SK-N-SH treated with all-trans-retinoic acid at 6 μM for 48 hours (cell line): Measurements from ENCODE around the gene GPR63.

Experiments used
- ATAC-seq: fragments of 200-7000 bp; cut with Tn5 transposase; 3 replicates; pipeline ENCODE4 v1.9.1; 2020; ENCODE audit warnings: mild to moderate bottlenecking, moderate library complexity
- ARNTL ChIP-seq: fragments of 450-650 bp; formaldehyde crosslinking; IDR thresholded peaks from 2 replicates; pipeline ENCODE4 v1.5.0; 2020; ENCODE audit warnings: low read depth, mild to moderate bottlenecking, moderate library complexity, borderline replicate concordance
- BACH2 ChIP-seq: fragments of 250-450 bp; sonication (Bioruptor Pico); IDR thresholded peaks from 2 replicates; pipeline ENCODE4 v1.9.0; 2021; ENCODE audit warnings: mild to moderate bottlenecking, borderline replicate concordance
- CREB5 ChIP-seq: fragments of 250-450 bp; sonication (Bioruptor Pico); IDR thresholded peaks from 2 replicates; pipeline ENCODE4 v1.5.1; 2020; ENCODE audit warnings: low read depth, mild to moderate bottlenecking, moderate library complexity
- CSDC2 ChIP-seq: fragments of 250-450 bp; sonication (Bioruptor Pico); IDR thresholded peaks from 2 replicates; pipeline ENCODE4 v1.5.0; 2020; ENCODE audit warnings: mild to moderate bottlenecking, moderate library complexity
- CSRNP3 ChIP-seq: fragments of 250-450 bp; sonication (Bioruptor Pico); IDR thresholded peaks from 2 replicates; pipeline ENCODE4 v1.5.1; 2021; ENCODE audit warnings: mild to moderate bottlenecking, moderate library complexity
- ESRRG ChIP-seq: fragments of 250-450 bp; sonication (Bioruptor Pico); IDR thresholded peaks from 2 replicates; pipeline ENCODE4 v1.6.1; 2021; ENCODE audit warnings: mild to moderate bottlenecking
- GLIS3 ChIP-seq: fragments of 250-450 bp; sonication (Bioruptor Pico); IDR thresholded peaks from 2 replicates; pipeline ENCODE4 v1.5.0; 2020; ENCODE audit warnings: mild to moderate bottlenecking, moderate library complexity
- ISL1 ChIP-seq: fragments of 250-450 bp; sonication (Bioruptor Pico); IDR thresholded peaks from 2 replicates; pipeline ENCODE4 v2.1.2; 2022; ENCODE audit warnings: mild to moderate bottlenecking, moderate library complexity
- OSR1 ChIP-seq: fragments of 250-450 bp; sonication (Bioruptor Pico); IDR thresholded peaks from 2 replicates; pipeline ENCODE4 v1.8.0; 2022; ENCODE audit warnings: moderate library complexity, mild to moderate bottlenecking, inconsistent platforms
- PATZ1 ChIP-seq: fragments of 250-450 bp; sonication (Bioruptor Pico); IDR thresholded peaks from 2 replicates; pipeline ENCODE4 v1.8.0; 2020; ENCODE audit warnings: mild to moderate bottlenecking, moderate library complexity, borderline replicate concordance
- POU6F1 ChIP-seq: fragments of 250-450 bp; sonication (Bioruptor Pico); IDR thresholded peaks from 2 replicates; pipeline ENCODE4 v1.8.0; 2021; ENCODE audit warnings: low read depth, mild to moderate bottlenecking, moderate library complexity, borderline replicate concordance
- PPARA ChIP-seq: fragments of 250-450 bp; sonication (Bioruptor Pico); IDR thresholded peaks from 2 replicates; pipeline ENCODE4 v1.5.0; 2020; ENCODE audit warnings: mild to moderate bottlenecking, borderline replicate concordance
- RARB ChIP-seq: fragments of 250-450 bp; sonication (Bioruptor Pico); IDR thresholded peaks from 2 replicates; pipeline ENCODE4 v1.8.0; 2021; ENCODE audit warnings: mild to moderate bottlenecking, moderate library complexity
- SNAI2 ChIP-seq: fragments of 250-450 bp; sonication (Bioruptor Pico); IDR thresholded peaks from 2 replicates; pipeline ENCODE4 v1.5.0; 2020; ENCODE audit warnings: mild to moderate bottlenecking, moderate library complexity
- TCF4 ChIP-seq: fragments of 250-450 bp; sonication (Bioruptor Pico); IDR thresholded peaks from 2 replicates; pipeline ENCODE4 v1.8.0; 2021; ENCODE audit warnings: mild to moderate bottlenecking, moderate library complexity, borderline replicate concordance
- TOX ChIP-seq: fragments of 250-450 bp; sonication (Bioruptor Pico); IDR thresholded peaks from 2 replicates; pipeline ENCODE4 v1.8.0; 2021; ENCODE audit warnings: mild to moderate bottlenecking, moderate library complexity, borderline replicate concordance
- TSHZ2 ChIP-seq: fragments of 250-450 bp; sonication (Bioruptor Pico); IDR thresholded peaks from 2 replicates; pipeline ENCODE4 v1.5.0; 2020; ENCODE audit warnings: mild to moderate bottlenecking, moderate library complexity
- ZC3H10 ChIP-seq: fragments of 250-450 bp; sonication (Bioruptor Pico); IDR thresholded peaks from 2 replicates; pipeline ENCODE4 v1.5.1; 2021; ENCODE audit warnings: mild to moderate bottlenecking, moderate library complexity
- ZFP3 ChIP-seq: fragments of 250-450 bp; sonication (Bioruptor Pico); IDR thresholded peaks from 2 replicates; pipeline ENCODE4 v1.5.0; 2020; ENCODE audit warnings: mild to moderate bottlenecking, moderate library complexity
- ZNF565 ChIP-seq: fragments of 450-650 bp; formaldehyde crosslinking; conservative IDR thresholded peaks from 2 replicates; pipeline ENCODE4 v1.5.0; 2020; ENCODE audit warnings: low read depth, mild to moderate bottlenecking, moderate library complexity
- ZNF70 ChIP-seq: fragments of 450-650 bp; formaldehyde crosslinking; IDR thresholded peaks from 2 replicates; pipeline ENCODE4 v1.5.0; 2020; ENCODE audit warnings: mild to moderate bottlenecking, moderate library complexity

GPR63 gene

GRCh38 chr6:96849615-96850014, 12.3 kb upstream of the GPR63 start (continued):
- TF ChIP-seq TSHZ2 (CRISPR knock-in tag) (no peak), TCF4 (CRISPR knock-in tag) (no peak), ZFP3 (CRISPR knock-in tag) (no peak), ZNF70 (CRISPR knock-in tag) (no peak), SNAI2 (no peak)

GRCh38 chr6:96844530-96844929, 7.3 kb upstream of the GPR63 start:
- ATAC-seq, result no peak

GRCh38 chr6:96841345-96841744, 4.1 kb upstream of the GPR63 start:
- ATAC-seq, result no peak
- TF ChIP-seq BACH2 (CRISPR knock-in tag) (no peak), POU6F1 (CRISPR knock-in tag) (no peak), GLIS3 (CRISPR knock-in tag) (no peak), ESRRG (CRISPR knock-in tag) (no peak), RARB (CRISPR knock-in tag) (no peak)

More at GRCh38 chr6:96844530-96844929, 7.3 kb upstream of the GPR63 start:
- TF ChIP-seq CREB5 (no peak), BACH2 (CRISPR knock-in tag) (no peak), CSRNP3 (CRISPR knock-in tag) (no peak), PPARA (CRISPR knock-in tag) (no peak)

- peak; percentile 56 for ATAC-seq
- TF ChIP-seq POU6F1 (CRISPR knock-in tag) (no peak), PATZ1 (CRISPR knock-in tag) (no peak), CSDC2 (CRISPR knock-in tag) (no peak), ZNF565 (CRISPR knock-in tag) (no peak), PPARA (CRISPR knock-in tag) (no peak), GLIS3 (CRISPR knock-in tag) (no peak), ZNF70 (CRISPR knock-in tag) (no peak), TOX (no peak), OSR1 (no peak), ARNTL (CRISPR knock-in tag) (no peak), CSRNP3 (CRISPR knock-in tag) (no peak), RARB (CRISPR knock-in tag) (no peak), ZFP3 (CRISPR knock-in tag) (no peak), ZC3H10 (CRISPR knock-in tag) (no peak), BACH2 (CRISPR knock-in tag) (no peak), ISL1 (CRISPR knock-in tag) (no peak), SNAI2 (no peak)
Observed at GRCh38 chr6:96836631-96837080, 621 bp downstream of the GPR63 start.
